Ammon's horn (tissue), 1 donor: Measurements from ENCODE around the gene HSP90AB1.

Experiments
- DNase-seq: peaks from one replicate; pipeline ENCODE4 v3.0.0-alpha.2; 2016; ENCODE audit warnings: low spot score

The HSP90AB1 gene

GRCh38 chr6:44289726-44290260 is 42.9 kb downstream of the HSP90AB1 start:
- DNase-seq: peak; percentile 56

DNA sequence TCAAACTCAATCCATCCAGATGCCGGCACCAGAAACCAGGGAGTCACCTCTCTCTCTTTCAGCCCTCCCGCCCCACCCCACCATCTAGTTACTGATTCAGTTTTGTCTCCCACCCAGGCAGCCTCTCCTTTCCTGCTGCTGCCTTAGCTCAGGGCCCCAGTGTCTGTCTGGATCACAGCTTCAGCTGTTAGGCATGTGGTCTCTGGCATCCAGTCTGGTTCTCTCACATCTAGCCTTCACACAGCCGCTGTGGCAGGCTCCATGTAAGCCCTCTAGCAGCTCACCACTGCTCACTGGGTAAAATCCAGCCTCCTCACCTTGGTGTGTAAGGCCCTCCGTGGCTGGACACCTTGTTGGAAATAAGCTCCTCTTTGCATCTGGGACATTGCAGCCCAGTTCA is 44.9 kb downstream of the HSP90AB1 start:
- DNase-seq: no peak

- DNase-seq: no peak
Observed at GRCh38 chr6:44292661-44293365, 45.9 kb downstream of the HSP90AB1 start.

GRCh38 chr6:44294832-44295791 is 48.2 kb downstream of the HSP90AB1 start:
- DNase-seq: no peak

GRCh38 chr6:44297063-44298038 is 50.5 kb downstream of the HSP90AB1 start:
- DNase-seq: peak; percentile 63

DNA sequence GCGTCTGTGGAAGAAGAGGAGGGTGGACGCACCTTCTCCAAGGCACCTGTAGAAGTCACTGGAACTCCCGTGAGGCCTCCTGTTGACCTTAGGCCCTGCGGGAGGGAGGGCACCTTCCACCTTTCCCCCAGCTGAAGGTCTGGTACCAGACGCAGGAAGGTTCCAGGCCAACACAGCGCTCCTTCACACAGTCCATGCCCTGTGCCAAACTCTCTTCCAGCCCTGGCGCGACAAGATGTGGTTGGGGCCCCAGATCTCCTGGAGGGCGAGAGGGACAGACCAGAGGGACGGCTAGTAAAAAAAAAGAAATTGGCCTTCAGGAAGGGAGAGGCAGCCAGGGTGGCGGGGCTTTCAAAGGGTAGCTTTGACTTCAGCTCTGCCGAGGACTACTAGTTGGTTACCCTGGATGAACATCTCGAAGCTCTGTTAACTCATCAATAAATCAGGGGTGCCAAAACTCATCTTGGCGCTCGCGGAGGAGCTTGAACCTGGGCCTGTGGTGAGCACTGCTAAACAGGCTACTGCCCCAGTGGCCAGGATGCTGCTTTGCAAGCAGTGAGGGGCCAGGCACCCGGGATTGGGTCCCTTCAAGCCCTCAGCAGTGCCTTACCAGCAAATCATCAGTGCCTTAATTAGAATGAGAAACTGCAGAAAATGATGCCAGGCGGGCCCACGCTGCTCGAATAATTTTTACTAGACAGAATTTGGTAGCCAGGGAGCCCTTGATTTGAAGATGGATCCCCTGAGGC is 51.3 kb downstream of the HSP90AB1 start:
- DNase-seq: no peak

- no peak for DNase-seq
Observed at GRCh38 chr6:44298864-44299263, 52.0 kb downstream of the HSP90AB1 start.

GRCh38 chr6:44300292-44300823 is 53.5 kb downstream of the HSP90AB1 start:
- no peak for DNase-seq

DNA sequence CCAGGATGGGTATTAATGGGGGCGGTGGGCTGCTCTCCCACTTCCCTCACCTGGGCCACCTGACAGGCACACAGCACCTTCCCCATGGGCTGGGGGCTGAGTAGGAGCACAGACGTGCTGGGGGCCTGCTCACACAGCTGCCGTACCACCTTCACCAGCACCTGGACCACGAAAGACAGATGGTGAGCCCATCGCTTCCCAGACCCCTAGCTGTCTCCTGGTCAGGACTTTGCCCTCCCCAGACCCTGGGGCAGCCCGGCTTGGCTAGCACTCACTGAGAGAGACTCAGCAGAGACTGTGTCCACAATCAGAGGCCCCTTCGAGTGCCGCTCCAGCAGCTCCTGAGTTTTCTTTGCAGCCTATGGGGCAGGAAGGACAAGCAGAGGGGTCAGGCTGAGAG is 54.2 kb downstream of the HSP90AB1 start:
- DNase-seq: no peak

DNA sequence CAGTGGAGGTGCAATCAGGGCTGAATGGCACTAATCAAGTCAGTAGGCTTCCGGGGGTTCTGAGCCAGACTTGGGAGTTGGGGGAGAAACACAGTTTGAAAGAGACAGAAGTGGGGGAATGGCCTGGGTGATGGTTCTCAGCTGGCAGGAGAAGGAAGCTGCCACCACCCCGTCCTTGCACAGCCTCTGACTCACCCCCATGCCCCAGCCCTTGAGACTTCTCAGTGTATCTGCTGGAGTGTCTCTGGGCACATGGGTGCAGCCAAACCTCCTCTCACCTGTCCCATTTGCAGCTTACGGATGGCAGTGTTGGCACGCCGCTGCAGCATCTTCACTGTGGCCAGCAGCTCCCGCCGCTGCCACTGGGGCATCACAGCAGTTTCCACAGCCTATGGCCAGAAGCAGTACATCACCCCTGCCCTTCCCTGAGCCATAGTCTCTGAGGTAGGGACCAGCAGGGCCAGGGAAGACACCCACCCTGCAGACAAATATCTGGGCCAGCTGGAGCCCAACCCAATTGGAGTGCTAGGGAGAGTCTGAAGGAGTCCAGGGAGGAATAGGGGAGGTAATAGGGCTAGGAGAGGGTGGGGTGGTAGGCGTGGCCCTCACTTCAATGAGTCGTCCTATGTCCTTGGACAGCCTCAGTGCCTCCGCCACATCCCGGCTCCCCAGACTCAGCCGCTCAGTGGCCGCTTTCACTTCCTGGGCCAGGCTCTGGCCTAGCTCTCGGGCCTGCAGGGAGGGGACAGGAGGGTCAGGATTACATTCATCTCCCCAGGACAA is 55.1 kb downstream of the HSP90AB1 start:
- no peak for DNase-seq

DNA sequence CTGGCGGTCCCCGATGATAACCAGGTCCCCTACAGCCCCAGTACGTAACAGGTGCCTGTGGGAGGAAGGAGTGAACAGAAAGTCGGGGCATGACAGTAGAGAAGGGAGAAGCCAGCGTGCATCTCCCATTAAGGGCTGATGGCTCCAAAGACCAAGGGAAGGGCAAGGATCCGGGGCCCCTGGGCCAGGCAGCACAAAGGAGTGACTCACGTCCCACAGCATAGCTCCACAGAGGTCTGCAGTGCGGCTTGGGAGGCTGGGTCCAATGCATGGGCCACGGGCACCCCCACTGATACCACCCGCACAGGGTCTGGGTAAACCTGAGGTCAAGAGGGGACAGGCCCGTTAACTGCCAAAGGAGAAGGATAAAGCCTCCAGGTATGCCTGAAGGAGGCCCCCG is 56.0 kb downstream of the HSP90AB1 start:
- DNase-seq: no peak
